ENCODE results near the gene AP2A1. TPM values are rescaled to one million over a fixed set of nuclear protein-coding genes. Genes with fewer than 3 reads are reported as not detected.
A peak's percentile ranks its signal among the peaks of the same experiment; 100 is the strongest.

Gene AP2A1
- total and polyA plus RNA-seq, 9 of the 15 experiments (the other 6 are each of a cell fraction or from before 2014, with no cell fraction given), result 0.55 to 150 (median 31.9) TPM

GRCh38 chr19:49850487-49851342, 83.9 kb downstream of the AP2A1 start, which contains the start of gene PTOV1 (continued):
- TF ChIP-seq ZBTB40 (IDR thresholded peaks at IDR 0.05) (peak; percentile 48), ZBTB40 (CRISPR knock-in tag; IDR thresholded peaks at IDR 0.05) (no peak), MAFK (IDR thresholded peaks at IDR 0.05; ENCODE audit: low read length) (0 out of 2 replicates have a peak, but pooled peaks have one; percentile 2), IRF1 (CRISPR knock-in tag; IDR thresholded peaks at IDR 0.05; ENCODE audit: borderline replicate concordance) (no peak), TCF7L2 (IDR thresholded peaks at IDR 0.05; ENCODE audit: low read depth, low read length) (peak; percentile 98), SP1 (CRISPR knock-in tag; IDR thresholded peaks at IDR 0.05) (peak; percentile 96), ZNF778 (CRISPR knock-in tag; IDR thresholded peaks at IDR 0.05) (no peak), NUFIP1 (IDR thresholded peaks at IDR 0.05; ENCODE audit: partially characterized antibody) (peak; percentile 30), HES1 (IDR thresholded peaks at IDR 0.05; ENCODE audit: low read depth) (peak; percentile 58; the same call in 1 of the 2 replicates), ETS1 (conservative IDR thresholded peaks at IDR 0.05; ENCODE audit: control insufficient read depth, low read depth, low read length) (peak; percentile 85), TAF1 (IDR thresholded peaks at IDR 0.05; ENCODE audit: control insufficient read depth, extremely low read depth, insufficient read depth, low read length, severe bottlenecking) (peak; percentile 69), KLF6 (CRISPR knock-in tag; IDR thresholded peaks at IDR 0.05; ENCODE audit: borderline replicate concordance) (peak; percentile 20; the same call in 1 of the 2 replicates), POLR2H (tag; IDR thresholded peaks at IDR 0.05; ENCODE audit: low read depth) (peak; percentile 46; the same call in 1 of the 2 replicates)
